HG03520 (cell line): ENCODE measurements around the gene SLC29A3.
A peak's percentile ranks its signal among the peaks of the same experiment; 100 is the strongest.

ENCODE experiments used
- ATAC-seq: cut with Tn5 transposase; IDR thresholded peaks from one replicate; pipeline ENCODE4 v1.9.1; 2021; ENCODE audit warnings: mild to moderate bottlenecking, moderate library complexity; ENCODE audit not compliant: unreplicated experiment

Gene SLC29A3

DNA sequence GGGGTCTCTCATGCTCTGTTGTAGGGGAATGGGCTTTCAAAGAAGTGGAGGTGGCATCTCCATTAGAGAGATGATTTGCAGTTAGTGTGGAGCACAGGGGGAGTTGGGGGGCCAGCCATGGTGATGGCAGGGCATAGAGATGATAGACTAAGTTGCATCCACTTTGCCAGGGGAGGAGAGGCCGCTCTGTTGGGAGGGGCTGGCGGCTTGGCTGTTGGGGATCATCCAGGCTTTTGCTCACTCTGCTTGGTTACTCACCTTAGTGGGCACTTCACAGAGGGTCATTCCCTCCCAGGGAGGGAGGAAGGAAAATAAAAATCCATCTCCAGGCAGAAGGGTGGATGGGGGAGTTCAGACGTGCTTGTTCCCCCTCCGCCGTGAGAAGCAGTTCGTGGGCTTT lies 46.3 kb downstream of the SLC29A3 start:
- ATAC-seq, result no peak

DNA sequence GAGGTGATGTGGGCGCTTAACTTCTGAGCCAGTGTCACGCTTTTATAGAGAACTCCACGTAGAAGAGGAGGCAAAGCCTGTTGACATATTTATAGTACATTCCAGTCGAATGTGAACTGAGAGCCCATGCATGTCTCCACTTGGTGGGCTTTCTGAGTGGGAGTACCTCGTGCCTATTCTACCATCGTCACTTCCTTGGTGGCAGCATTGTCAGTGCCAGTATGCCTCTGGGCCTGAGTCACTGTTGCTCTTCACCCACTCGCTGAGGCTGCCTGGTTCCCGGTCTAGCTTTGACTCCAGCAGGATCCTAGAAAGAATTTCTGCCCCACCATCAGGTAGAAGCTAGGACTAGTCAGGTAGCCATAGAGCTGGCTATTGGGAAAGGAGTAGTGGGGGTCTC lies 47.6 kb downstream of the SLC29A3 start:
- no peak for ATAC-seq

DNA sequence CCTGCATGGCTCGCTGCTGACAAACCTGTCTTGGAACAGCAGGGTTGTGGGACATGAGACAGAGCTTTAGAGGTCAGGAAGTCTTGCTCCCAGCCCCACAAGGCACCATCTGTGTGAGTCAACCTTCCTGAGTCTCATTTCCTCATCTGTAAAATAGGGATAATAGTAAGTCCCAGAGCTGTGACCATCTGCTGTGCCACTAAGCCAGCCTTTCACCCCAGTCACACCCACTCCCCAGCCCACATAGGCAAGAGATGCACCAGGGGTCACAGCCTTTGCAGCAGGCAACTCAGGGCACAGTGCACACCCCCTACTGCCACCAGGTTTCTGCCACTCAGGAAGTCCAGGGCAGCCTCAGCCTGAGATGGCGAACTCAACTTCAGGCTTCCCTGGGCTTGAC lies 48.2 kb downstream of the SLC29A3 start:
- ATAC-seq, result no peak

DNA sequence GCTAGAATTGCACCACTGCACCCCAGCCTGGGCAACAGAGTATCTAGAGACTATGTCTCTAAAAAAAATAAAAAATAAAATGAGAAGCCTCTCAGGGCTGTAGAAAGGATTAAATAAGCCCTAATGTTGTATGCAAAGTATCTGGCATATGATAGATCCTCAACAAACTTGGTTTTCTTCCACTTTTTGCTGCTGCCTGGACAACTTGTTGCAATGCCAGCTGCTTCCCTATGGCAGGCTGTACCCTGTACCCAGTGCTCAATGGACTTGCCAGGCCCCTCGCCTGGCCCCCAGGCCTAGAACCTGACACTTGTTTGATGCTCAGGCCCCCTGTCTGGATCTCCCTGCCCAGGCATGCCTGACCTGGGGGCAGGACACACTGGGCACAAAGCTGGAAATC lies 49.1 kb downstream of the SLC29A3 start:
- no peak for ATAC-seq

DNA sequence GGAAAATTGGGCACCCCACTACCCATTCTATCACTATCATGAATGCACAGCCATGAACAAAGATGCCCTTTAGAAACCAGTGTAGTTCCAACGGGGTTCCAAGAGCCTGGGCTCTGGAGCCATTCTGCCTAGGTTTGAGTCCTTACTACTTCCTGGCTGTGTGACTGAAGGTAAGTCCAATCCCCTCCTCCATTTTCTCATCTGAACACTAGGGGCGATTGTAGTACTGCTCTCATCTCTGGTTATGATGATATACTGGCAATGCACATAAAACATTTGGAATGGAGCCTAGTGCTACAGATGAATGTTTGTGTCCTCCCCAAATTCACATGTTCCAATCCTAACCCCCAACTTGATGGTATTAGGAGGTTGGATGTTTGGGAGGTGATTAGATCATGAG lies 49.6 kb downstream of the SLC29A3 start:
- no peak for ATAC-seq

DNA sequence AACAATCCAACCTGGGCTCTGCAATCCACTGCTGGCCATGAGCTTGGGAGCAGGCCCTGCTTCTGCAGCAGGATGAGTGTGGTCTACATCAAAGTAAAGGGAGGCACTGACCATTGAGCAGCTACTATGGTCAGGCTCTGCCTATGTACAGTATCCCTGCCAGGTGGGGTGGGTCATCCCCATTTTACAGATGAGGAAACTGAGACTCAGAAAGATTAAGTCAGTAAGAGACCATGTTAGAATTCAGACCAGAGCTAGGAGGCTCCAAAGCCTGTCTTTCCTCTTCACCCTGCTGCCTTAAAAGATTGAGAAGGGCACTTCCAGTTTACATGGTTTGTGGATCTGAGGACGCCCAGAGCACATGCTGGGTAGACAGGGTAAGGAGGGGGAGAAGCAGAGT lies 50.5 kb downstream of the SLC29A3 start:
- ATAC-seq, result no peak

DNA sequence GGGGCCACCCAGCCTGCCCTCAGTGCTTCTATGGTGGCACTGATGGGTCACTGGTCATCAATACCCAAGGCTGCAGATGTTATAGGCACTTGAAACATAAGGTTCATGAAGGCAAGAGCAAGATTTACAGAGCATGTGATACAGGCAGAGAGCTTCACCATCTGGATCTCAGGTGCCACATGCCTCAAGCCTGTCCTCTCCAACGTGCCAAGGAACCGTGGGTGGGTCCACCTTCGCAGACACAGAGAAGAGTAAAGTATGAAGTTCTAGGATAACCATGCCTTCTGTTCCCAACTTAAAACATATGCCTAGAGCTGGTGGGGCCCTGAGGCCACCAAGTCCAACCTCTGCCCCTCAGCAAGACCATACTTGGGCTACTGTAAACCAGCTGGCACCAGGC lies 51.0 kb downstream of the SLC29A3 start:
- ATAC-seq, result no peak

DNA sequence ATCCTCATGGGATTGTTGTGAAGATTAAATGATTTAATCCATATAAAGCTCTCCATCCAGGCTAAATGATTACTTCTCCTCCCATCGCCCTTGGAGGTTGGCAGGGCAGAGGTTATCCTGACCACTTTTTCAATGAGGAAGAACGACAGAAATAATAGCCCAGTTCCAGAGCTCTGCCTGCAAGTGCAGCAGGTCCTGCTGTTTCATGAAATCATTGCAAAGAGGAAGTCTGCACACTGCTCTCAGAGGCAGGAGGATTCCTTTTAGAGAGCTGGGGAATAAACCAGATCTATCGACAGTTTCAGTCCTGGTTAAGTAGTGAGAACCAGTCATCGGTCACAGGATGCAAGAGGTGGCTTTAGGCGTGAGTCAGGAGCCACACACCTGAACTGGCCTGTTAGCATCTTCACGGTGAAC lies 52.7 kb downstream of the SLC29A3 start:
- peak; percentile 36 for ATAC-seq

DNA sequence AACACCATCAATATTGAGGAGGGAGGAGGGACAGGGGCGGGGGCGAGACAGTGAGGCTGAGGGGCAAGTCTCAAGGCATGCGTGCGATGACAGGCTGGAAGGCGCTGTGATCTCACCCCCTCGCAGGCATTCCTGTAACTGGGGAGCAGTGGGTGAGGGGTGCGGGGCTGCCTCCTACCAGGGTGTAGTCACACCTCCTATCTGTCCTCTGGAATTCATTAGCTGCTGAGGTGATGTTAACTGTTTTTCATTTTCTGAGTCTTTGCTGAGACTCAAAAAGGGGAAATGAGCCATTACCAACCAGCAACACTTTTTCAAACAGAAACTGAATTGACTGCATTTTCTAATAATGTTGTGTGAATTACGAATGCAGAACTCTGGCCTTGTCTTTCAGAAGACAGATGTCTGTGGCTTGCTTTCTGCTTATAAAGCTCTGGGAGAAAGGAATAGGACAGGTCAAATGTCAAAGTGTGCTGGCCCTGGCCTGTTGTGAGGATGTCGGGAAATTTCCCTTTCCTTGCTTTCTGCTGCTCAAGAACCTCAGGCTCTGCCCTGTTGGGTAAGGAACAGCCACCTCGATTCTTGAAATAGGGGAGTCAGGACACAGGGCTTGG lies 53.9 kb downstream of the SLC29A3 start:
- peak; percentile 41 for ATAC-seq

DNA sequence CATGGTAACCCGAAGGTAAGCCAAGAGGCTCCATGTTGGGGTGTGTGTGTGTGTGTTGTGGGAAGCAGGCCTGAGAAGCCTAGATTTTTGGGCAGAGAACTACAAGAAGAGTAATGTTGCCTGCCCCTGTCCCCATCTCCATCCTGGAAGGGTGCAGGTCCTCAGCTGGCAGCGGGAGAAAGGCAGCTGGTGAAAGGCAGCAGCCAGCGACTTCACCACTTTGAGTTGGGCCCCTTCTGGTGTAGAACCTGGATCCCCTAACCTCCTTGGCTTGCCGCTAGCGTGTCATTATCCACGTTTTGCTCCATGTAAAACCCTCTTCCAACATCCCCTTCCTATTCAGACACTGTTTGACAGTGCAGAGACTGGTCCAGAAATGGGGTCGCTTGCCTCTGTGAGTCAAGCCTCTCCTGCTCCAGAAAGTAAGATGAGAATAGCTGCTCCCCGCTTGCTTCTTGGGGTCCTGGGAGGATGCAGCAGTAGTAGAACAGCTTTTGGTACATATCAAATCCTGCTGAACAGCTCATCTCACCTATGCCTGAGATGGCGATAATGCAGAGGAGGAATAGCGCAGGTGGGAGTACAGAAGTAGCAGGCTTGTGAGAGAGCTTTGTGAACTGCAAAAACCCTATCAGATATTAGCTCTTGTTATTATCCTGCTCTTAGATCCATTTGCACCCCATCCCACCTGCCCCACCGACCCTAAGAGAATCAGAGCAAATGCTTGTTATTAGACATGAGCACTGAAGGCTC lies 55.6 kb downstream of the SLC29A3 start:
- ATAC-seq, result no peak

DNA sequence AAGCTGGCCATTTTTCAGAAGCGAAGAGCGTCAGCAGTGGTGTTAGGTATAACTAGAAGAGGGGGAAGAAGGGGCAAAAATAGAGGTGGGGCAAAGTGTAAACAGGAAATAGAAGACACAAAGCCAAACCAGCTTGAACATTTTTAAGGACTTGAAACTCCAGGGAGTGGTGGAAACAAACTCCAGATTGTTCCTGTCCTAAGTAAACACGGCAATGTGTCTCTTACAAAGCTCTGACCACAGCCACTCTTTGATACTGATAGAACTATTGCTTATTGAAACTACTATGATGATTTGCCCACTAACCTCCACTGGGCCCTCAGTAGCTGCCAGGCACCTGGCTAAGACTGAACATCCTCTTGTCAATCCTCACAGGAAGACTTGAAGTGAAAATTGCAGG lies 56.9 kb downstream of the SLC29A3 start:
- no peak for ATAC-seq

DNA sequence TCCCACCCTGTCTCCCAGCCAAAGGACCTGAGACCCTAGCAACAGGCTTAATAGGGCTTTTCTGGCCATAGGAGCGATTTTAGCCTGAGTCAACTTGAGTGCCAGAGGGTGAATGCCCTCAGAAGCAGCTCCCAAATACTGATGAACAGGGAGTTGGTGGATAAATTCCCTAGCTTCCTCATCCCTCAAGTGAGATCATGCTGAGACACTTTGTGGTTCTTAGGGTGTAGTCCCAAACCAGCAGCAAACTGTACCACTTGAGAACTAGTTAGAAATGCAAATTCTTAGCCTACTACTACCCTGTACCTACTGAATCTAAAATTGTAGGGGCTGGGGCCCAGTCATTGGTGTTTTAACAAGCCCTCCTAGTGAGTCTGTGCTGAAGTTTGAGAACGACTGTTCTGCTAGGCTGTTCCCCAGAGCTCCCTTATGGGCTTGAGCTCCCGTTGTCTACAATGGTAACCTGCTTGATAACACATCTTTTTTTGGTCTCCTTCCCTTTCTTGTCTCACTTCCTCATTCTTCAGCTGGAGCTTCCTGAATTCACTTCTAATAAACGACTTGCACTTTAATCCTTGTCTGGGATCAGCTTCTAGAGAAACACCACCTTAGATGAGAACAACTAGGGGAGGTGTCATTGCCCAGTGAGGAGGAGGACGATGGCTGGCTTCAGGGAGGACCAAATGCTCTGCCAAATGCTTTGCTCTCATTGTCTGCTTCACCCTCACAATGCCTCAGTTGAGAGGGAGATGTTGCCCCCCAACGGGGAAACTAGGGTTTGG lies 59.5 kb downstream of the SLC29A3 start:
- ATAC-seq, result no peak

DNA sequence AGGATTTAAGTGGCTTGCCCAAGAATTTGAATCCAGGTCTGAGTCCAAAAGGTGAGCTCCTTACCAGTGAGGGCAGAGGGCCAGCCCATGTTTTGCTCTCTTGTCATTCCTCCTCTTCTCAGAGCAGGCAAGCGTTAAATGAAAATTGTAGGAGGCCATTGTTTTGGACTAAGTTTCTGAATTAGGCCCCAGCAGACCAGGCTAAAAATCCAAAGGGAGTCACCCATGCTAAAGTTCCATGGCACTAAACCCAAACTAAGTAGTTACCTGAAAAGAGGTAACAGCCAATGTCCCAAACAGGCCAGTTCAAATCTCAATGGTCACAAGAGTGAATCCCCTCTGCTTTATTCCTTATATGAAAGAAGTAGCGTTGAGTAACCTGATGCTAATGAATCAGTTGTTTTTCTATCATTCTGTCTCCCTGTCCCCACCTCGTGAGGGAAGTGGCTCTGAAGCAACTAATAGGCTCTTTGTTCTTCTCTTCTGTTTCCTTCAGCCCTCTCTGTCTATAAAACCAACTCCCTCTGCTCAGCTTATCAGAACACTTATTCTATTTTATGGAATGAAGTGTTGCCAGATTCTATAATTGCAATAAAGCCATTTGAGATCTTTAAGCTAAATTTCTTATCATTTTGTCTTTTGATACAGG lies 60.2 kb downstream of the SLC29A3 start:
- no peak for ATAC-seq

DNA sequence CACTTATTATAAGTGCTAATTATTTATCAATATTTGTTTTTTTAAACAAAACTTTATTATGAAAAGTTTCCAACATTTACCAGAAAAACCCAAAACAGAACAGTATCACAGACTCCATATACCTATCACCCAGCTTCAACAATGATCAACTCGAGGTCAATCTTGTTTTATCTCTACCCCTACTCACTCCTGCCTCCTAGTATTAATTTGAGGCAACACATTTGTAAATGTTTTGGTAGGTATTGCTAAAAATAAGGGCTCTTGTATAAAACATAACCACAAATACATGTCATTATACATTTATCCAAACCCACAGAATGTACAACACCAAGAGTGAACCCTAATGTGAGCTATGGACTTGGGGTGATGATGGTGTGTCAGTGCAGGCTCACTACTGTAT lies 61.8 kb downstream of the SLC29A3 start:
- ATAC-seq, result no peak

DNA sequence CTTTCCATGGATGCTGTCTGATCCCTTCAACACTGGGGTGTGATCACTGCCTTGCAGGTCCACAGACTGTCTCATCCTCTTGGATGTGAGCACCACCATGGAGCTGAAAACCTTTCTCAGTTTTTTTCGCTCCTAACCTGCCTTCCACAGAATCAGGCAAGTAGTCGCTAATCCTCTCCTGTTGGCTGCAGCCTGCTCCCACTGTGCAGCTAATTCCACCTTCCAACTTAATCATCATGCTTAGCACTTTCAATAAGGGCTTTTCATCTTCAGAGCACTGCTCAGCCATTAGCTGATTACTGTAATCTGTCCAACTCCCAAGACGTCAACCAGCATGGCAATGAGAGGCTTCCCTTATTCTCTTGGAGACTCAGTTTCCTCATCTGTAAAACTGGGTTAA lies 62.6 kb downstream of the SLC29A3 start:
- no peak for ATAC-seq

DNA sequence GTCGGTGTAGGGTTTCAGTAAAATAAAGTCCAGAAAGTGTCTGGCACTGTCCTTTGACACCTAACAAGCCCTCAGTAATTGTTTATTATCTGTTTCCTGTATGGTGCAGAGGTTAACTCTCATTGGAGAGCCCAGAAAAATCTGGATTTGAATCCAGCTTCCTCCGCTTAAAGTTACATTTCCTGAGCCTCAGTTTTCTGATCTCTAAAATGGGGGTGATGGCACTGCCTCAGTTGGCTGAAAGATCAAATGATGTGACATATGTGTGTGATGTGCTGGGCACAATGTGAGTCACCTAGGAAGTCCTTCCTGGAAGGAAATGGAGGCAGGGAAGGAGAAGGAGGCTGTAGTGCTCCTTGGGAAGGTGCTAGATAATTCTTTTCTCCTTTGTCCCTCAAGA lies 63.0 kb downstream of the SLC29A3 start:
- no peak for ATAC-seq

DNA sequence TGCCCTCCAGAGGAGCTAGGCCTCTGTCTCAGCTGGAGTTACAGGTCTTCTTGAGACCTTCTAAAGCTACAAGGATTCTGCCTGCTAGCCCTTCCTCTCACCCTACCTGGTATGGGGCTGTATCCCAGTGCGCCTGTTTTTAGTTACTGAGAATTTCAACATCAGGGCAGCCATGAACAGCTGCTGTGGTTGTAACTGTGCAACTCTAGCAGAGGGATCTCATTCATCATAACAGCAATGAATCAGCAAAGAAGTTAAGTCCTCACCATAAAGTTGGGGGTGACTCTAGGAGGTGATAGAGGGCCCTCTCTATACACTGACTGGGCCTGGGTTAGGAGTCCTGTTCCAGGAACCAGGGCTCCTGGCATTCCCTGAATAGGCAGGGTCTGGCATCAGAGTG lies 63.7 kb downstream of the SLC29A3 start:
- no peak for ATAC-seq

DNA sequence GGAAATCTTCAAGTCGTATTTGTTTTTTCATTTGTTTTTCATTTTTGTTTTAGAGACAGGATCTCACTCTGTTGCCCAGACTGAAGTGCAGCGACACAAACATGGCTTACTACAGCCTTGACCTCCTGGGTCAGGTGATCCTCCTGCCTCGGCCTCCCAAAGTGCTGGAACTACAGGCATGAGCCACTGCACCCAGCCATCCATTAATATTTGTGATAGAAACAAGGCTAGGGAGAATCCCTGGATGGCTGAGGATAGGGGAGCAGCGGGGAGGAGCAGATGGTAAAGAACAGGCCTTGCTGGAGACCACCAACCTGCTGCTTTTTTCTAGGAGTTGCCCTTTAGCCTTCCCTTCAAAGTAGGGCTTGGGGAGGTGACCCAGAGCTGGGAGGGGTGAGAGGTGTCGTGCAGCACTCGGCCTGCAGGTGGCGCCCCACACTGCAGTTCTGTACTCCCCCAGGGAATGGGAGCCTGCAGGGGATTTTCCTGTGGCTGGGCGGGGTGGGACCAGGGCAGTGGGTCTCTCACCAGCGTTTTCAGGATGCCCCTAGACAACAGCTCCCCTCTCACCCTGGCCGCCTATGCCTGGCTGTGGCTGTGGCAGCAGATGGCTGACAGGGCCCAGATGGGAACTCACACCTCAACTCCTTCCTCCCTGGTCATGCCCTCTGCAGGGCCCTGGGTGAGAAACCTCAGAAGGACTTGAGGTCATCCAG lies 65.1 kb downstream of the SLC29A3 start:
- ATAC-seq, result no peak

DNA sequence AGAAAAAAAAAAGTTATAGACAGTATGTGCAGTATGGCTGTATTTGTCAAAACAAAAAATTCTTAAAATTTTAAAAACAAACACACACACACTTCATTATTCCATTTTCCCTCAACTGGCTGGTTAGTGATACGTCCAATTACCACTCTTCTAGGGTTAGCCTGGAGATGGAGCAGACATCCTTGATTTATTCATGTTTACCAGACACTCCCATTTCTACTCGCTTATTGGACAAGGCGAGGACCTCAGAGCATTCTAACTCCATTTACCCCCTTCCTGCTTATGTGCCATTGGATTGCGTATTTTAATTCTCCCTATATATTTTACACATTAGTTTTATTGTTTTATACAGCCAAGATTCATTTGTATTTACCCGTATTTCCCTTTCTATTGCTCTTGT lies 69.1 kb downstream of the SLC29A3 start:
- no peak for ATAC-seq

DNA sequence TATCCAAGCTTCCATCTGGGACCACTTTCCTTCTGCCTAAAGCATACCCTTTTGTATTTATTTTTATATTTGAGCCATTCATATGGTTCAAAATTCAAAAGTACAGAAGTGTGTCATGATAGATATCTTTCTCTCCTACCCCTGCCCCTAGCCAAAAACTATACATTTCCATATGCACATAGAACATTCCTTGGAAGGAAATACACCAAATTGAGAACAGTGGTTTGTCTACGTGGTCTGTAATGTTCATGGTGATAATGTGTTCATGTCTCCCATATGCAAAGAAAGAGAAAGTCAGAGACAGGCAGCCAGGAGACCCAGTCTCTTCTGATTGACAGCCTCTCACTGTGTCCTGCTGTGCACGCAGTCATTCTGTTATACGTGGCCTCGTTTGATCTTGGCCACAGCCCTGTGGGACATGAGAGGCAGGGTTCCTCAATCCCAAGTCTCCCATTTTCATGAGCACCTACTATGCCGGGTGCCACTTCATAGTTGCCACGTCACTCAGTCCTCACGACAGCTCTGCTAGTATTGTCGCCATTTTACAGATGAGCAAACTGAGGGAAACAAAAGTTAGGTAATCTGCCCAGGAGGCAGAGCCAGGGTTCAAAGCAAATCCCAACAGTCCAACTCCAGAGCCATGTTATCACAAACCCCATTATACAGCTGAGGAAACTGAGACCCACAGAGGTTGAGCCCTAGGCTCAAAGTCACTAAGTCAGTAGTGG lies 69.7 kb downstream of the SLC29A3 start:
- no peak for ATAC-seq
